RCC 7860 (cell line): ENCODE results near the gene MPDU1.
A peak's percentile ranks its signal among the peaks of the same experiment; 100 is the strongest.

Source experiments
- DNase-seq: peaks from one replicate; pipeline ENCODE4 v3.0.0-alpha.2; 2015; ENCODE audit warnings: low spot score
- FAIRE-seq: peaks from 2 replicates; lab custom pipeline; 2012; peaks lifted over from hg19 to GRCh38; lab: Jason Lieb, UNC

Gene MPDU1

DNA sequence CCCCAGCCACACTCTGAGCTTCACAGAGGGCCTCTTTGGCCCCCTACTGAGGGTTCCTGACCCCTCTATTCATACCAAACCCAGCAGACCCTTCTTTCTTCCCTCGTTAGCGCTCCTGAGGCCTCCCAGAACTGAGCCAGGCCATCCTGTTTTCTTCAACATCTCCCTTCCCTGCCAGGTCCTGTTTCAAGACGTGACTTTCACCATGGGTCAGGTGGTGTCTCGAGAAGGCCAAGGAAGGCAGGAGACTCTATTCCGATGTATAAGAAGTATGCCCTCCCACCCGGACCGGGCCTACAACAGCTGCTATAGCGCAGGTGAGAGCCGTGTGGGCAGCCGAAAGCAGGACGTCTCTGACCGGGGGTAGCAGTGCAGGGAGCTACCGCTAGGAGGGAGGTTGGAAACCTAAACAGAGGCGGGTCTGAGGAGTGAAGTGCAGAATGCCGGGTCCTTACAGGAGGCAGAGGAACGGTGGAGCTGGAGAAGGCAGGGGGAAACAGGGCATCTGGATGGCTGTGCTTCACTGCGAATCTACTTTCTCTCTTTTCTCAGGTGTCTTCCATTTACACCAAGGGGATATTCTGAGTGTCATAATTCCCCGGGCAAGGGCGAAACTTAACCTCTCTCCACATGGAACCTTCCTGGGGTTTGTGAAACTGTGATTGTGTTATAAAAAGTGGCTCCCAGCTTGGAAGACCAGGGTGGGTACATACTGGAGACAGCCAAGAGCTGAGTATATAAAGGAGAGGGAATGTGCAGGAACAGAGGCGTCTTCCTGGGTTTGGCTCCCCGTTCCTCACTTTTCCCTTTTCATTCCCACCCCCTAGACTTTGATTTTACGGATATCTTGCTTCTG is 23.3 kb upstream of the MPDU1 start:
- no peak for DNase-seq
- no peak for FAIRE-seq

- DNase-seq (peak; percentile 69), FAIRE-seq (peak; percentile 22)
These were observed 22.6 kb upstream of the MPDU1 start for GRCh38 chr17:7561028-7561575.

- no peak for FAIRE-seq
- DNase-seq, result peak; percentile 62
These were observed 22.0 kb upstream of the MPDU1 start, which contains the start of gene SENP3 for GRCh38 chr17:7561589-7562207. TSS of gene SENP3 (plus strand) at chr17:7561919. CDS start at chr17:7563077, 1,158 bp downstream.

GRCh38 chr17:7562208-7562605 is 21.4 kb upstream of the MPDU1 start:
- no peak for DNase-seq
- FAIRE-seq, result no peak

GRCh38 chr17:7563115-7563869 is 20.4 kb upstream of the MPDU1 start:
- FAIRE-seq (no peak), DNase-seq (no peak)

GRCh38 chr17:7569571-7569970 is 14.1 kb upstream of the MPDU1 start:
- DNase-seq, result no peak
- FAIRE-seq, result no peak

DNA sequence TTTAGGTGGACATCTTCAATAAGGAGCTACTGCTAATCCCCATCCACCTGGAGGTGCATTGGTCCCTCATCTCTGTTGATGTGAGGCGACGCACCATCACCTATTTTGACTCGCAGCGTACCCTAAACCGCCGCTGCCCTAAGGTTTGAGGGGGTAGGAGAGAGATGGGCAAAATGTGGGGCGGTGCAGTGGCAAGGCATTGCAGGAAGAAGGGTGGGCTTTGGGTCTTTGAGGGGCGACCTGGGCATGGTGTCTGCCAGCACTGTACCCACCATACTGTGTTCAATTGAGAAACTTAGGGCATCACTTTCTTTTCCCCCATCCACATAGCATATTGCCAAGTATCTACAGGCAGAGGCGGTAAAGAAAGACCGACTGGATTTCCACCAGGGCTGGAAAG is 13.3 kb upstream of the MPDU1 start:
- DNase-seq, result no peak
- no peak for FAIRE-seq

- no peak for FAIRE-seq
- no peak for DNase-seq
These were observed 11.4 kb upstream of the MPDU1 start for GRCh38 chr17:7572338-7572587.

GRCh38 chr17:7572588-7573323 is 10.9 kb upstream of the MPDU1 start:
- FAIRE-seq (peak; percentile 87), DNase-seq (peak; percentile 98)

GRCh38 chr17:7573324-7574080 is 10.2 kb upstream of the MPDU1 start:
- DNase-seq, result peak; percentile 79
- no peak for FAIRE-seq

DNA sequence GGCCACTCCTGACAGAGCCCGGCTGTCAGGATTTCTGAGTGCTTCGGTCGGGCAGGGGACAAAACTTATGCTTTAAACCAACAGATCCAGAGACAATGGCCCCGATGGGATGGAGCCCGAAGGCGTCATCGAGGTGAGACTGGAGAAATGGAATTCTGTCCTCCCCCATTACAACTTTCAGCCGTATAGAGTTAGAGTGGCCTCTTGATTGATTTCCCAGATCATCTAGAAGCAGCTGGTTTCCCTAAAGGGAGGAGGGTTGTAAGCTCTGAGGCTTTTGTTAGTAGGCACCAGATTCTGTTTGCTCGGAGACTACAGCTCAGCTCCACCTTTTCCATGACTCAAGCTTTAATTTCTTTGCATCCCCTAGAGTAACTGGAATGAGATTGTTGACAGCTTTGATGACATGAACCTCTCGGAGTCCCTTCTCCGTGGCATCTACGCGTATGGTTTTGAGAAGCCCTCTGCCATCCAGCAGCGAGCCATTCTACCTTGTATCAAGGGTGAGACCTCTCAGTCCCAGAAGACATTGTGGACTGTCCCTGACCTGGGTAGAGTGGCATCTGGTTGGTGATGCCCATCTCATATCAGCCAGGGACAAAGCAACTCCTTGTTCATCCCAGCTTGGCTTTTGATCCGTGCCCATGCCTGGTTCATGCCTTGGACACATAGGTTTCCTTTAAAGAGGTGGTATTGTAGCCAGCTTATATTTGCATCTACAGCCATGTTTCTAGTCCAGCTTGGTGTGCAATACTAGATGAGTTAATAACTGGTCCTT is 9.3 kb upstream of the MPDU1 start:
- FAIRE-seq (no peak), DNase-seq (no peak)

- FAIRE-seq, result no peak
- no peak for DNase-seq
These were observed 8.2 kb upstream of the MPDU1 start for GRCh38 chr17:7575481-7575883.

DNA sequence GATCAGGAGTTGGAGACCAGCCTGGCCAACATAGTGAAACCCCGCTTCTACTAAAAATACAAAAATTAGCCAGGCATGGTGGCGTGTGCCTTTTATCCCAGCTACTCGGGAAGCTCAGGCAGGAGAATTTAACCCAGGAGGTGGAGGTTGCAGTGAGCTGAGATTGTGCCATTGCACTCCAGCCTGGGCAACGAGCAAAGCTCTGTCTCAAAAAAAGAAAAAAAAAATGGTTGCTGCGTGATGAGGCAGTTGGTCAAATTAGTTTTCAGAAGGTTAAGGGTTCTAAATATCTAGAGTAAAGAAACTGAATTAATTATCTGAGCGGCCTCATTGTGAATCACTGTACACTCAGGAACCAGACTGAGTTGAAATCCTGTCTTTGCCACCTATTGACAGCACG is 7.7 kb upstream of the MPDU1 start:
- no peak for DNase-seq
- FAIRE-seq, result no peak

GRCh38 chr17:7576432-7576937 is 7.2 kb upstream of the MPDU1 start:
- no peak for DNase-seq
- no peak for FAIRE-seq

DNA sequence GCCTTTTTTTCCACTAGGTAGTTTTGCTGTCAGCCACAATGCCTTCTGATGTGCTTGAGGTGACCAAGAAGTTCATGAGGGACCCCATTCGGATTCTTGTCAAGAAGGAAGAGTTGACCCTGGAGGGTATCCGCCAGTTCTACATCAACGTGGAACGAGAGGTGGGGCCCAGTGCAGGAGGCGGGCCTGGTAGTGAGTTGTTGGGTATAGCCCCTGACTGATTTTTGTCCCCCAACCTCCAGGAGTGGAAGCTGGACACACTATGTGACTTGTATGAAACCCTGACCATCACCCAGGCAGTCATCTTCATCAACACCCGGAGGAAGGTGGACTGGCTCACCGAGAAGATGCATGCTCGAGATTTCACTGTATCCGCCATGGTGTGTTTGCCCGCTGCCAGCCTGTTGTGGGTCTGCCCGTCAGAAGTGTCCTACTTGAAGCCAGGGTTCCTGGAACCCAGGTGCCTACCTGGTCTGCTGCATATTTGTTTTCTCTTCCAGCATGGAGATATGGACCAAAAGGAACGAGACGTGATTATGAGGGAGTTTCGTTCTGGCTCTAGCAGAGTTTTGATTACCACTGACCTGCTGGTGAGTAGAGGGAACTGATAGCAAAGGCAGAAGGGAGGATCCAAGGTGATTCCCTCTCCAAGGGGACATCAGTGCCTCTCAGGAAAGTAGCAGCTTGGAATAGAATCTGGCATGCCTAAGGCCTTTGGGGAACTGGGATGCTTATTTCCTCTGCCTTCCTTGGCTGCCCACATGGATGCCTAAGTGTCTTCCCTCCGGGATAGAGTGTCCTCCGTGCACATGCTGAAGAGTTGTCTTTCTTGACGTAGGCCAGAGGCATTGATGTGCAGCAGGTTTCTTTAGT is 6.1 kb upstream of the MPDU1 start:
- no peak for DNase-seq
- no peak for FAIRE-seq

- FAIRE-seq (peak; percentile 83), DNase-seq (peak; percentile 96)
These were observed 4.4 kb upstream of the MPDU1 start, which contains the start of gene CD68 for GRCh38 chr17:7579001-7579833. TSS of gene CD68 (plus strand) at chr17:7579638. CDS start at chr17:7579678, 40 bp downstream.
